NCI-H2196 treated with DMSO at 0.1 percent for 48 hours (cell line): ENCODE measurements around the gene TANGO2.

Source experiments
- DNase-seq: peaks from one replicate; lab custom pipeline; 2025; ENCODE audit not compliant: unreplicated experiment; lab: John Stamatoyannopoulos, UW

Gene TANGO2

DNA sequence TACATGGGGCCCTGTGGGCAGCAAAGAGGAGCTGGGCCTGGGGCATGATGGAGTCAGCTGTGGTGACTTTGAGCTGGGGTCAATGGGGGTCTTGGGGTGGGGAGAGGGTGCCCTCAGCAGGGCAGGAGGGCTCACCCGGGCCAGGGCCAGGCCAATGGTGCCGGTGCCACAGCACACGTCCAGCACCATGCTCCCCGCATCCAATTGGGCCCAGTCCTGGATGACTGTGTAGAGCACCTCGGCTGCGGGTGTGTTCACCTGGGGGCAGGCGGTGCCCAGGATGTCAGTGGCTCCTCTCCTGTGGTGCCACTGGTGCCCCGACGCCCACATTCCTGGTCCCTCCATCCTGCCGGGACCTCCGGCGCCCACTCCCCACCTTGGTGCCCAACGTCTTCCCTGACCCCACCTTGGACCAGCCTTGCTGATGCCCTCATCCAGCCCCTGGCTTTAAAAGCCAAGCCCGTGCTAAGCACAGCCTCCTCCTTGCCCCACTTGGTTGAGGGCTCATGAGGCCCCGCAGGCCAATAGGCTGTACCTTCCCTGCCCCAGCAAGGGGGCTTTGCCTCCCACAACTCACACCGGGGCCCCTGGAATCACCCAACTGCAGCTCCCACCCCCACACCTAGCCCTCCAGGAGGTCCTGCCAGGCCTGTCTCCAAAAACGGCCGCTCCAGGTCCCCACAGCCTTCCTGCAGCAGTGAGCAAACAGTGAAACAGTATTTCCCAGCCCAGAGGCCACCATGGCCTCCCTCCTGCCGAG is 92.8 kb downstream of the TANGO2 start:
- no peak for DNase-seq

DNA sequence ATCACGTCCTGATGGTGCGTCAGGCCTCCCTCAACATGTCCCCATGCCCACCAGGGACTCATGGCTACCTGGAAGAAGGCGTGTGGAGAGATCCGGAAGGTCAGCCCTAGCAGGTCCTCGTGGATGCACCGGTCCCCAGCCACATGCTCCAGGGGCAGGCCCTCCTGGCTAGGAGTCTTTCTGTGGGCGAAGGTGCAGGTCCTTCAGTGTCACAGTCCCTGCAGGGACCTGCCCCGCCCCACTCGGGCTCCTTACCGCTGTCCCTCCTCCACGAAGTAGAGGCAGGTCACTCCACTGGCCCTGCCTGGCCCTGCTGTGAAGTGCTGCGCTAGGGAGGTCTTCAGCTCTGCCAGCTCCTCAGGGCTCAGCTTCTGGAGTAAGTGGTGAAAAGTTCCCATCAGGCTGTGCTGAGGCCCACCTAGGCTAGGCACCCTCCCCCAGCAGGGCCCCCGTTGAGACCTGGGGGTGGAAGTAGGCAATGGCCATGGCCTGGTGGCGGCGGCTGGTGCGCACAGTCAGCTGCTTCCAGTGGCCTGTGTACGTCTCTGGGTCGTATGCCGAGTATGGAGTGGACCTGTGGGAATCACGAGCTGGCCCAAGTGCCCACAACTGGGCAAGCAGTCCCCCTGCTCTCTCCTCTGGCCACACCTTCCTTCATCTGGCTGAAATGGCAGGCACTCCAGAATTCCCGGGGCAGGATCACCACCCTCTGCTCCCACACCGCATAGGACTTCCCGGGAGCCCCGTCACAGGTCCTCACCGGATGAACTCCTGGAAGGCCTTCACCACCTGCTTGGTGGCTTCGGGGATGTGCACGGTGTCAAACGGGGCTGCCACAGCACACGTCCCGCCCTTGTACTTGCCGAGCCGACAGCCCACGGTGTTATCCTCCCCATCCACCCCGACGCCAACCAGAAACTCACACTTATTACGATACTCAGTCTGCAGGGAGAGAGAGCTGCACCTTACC is 93.9 kb downstream of the TANGO2 start:
- no peak for DNase-seq

DNA sequence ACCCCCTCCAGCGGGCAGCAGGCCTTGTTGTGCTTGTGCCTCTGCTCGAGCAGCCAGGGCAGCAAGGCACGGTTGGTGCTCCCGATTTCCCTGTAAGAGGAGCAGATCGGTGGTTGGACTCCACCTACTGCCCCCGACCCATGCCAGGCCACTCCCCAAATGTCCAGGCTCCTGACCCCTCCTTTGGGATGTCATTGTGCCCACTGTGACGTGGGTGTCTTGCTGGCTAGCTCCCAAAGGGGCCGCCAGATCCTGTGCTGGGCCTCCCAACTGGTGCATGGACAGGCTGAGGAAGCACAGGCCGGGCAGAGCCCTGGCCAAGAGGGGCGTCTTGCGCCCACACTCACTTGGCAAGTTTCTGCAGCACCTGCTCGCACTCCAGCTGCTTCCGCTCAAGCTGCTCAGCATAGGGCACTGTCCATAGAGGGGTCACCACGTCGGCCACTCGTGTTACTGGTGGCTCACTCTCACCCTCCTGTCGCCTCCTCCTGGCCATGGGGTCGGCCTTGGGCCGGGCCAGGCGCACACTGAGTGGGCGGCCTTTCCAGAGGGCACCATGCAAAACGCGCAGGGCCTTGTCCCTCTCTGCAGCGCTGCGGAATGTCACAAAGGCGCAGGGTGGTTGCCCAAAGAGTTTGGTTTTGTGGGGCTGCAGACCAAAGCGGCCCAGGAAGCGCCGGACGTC is 94.9 kb downstream of the TANGO2 start, which contains the start of gene RANBP1:
TSS of gene RANBP1 (plus strand) at position 414 of the 685 bp plus-strand sequence. CDS start at position 495, 81 bp downstream.
- DNase-seq = no peak

DNA sequence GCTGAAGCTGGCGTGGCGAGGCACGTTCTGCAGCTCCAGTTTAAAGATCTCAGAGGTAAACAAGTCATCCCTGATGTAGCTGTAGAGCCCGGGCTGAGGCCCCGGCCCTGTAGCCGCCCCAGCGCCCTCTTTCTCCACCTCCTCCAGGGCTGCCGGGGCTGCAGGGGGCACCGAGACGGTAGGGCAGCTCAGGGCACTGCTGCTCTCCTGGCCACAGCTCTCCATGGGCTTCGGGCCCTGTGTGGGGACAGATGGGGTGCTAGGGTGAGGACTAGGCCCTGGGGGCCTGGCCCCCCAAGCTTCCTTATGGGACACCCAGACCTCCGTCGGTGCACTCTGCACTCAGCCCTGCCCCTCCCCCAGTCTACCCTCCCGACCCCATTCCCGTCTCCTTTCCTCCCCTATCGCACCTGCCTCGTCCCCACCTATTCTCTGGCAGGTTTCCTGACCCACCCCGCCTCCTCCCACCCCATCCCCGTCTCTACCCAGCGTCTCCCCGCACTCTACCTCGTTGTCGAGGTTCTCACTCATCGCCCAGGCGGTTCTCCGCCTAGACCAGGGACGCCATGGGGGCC is 95.6 kb downstream of the TANGO2 start:
- no peak for DNase-seq
